Natural killer cell (primary cell): ENCODE data around the gene SDC3. TPM values are rescaled to one million over a fixed set of nuclear protein-coding genes. Genes with fewer than 3 reads are reported as not detected.

ENCODE experiments used
- ATAC-seq, 3 donors: fragments of 150-1000 bp in 2 of 3; fragments of 200-7000 bp in 1 of 3; cut with Tn5 transposase; 1 replicate in 1 of 3; 2 replicates in 2 of 3; pipeline ENCODE4 v1.10.0; 2021; ENCODE audit warnings: mild to moderate bottlenecking in 2 of 3, moderate library complexity in 2 of 3
- DNase-seq, 2 donors: peaks; one replicate each; pipeline versions ENCODE4 v3.0.0 to v3.0.0-alpha.2; 2013 to 2021; ENCODE audit warnings: mixed read lengths in 1 of 2
- H3K27ac ChIP-seq: one replicate; pipeline ENCODE4 v1.5.1; 2013; ENCODE audit warnings: mild to moderate bottlenecking, low read length
- H3K27me3 ChIP-seq: one replicate; pipeline ENCODE4 v1.6.1; 2013; ENCODE audit warnings: low read length; ENCODE audit not compliant: control insufficient read depth, insufficient read depth
- H3K36me3 ChIP-seq: one replicate; pipeline ENCODE4 v1.6.1; 2013; ENCODE audit warnings: low read length; ENCODE audit not compliant: control insufficient read depth, insufficient read depth
- H3K4me1 ChIP-seq: one replicate; pipeline ENCODE4 v1.6.1; 2013; ENCODE audit warnings: low read length; ENCODE audit not compliant: control insufficient read depth, insufficient read depth
- H3K4me3 ChIP-seq: one replicate; pipeline ENCODE4 v1.5.1; 2013; ENCODE audit warnings: low read length
- H3K9me3 ChIP-seq: one replicate; pipeline ENCODE4 v1.6.1; 2013; ENCODE audit warnings: low read length; ENCODE audit not compliant: control insufficient read depth, insufficient read depth
- H3K27ac Mint-ChIP-seq, 2 donors: one replicate each; pipeline ENCODE4 v1.8.0; 2022; ENCODE audit warnings: mild to moderate bottlenecking in 2 of 2, mixed read lengths in 2 of 2, moderate library complexity in 1 of 2
- H3K27me3 Mint-ChIP-seq, 2 donors: one replicate each; pipeline ENCODE4 v1.8.0; 2022; ENCODE audit warnings: low read depth in 2 of 2, mixed read lengths in 2 of 2
- H3K36me3 Mint-ChIP-seq: one replicate; pipeline ENCODE4 v1.8.0; 2022; ENCODE audit warnings: mixed read lengths
- H3K4me1 Mint-ChIP-seq, 2 donors: one replicate each; pipeline ENCODE4 v1.8.0; 2022; ENCODE audit warnings: mixed read lengths in 2 of 2
- H3K4me3 Mint-ChIP-seq: one replicate; pipeline ENCODE4 v1.8.0; 2022; ENCODE audit warnings: mild to moderate bottlenecking, moderate library complexity, mixed read lengths
- H3K9me3 Mint-ChIP-seq, 2 donors: one replicate each; pipeline ENCODE4 v1.8.0; 2022; ENCODE audit warnings: mixed read lengths in 2 of 2
- CTCF ChIP-seq: fragments of 200-600 bp; IDR thresholded peaks from one replicate; pipeline ENCODE4 v1.8.0; 2022; ENCODE audit warnings: antibody characterized with exemption
- WGBS: methylation state at CpG from one replicate; pipeline ENCODE4 v1.1.7; 2013; ENCODE audit warnings: missing lambda C conversion rate; ENCODE audit not compliant: insufficient coverage; 5-methylcytosine and 5-hydroxymethylcytosine counted together
- intact Hi-C: fragments of 100-400 bp; cut with micrococcal nuclease; formaldehyde crosslinking; loops from one replicate; pipeline ENCODE4 v1.14.2; 2022
- total RNA-seq, 4 donors: library from RNA; stranded (reverse); fragments of 120-200 nt in 1 of 4; gene quantifications; one replicate each; pipeline versions ENCODE4 v1.2.3 to v1.2.4, GENCODE V29; 2013 to 2022

Gene SDC3
- total RNA-seq, 3 donors from 2014 or later (not counting 1 experiment from before 2014, with no cell fraction given): 0.33 to 0.63 TPM; not detected in 1

- H3K9me3 ChIP-seq: no peaks in the 10 kb centered on the region
- no peak for ATAC-seq
- intact Hi-C loops: no loop called here
- no peak overlapping the region for H3K4me3 ChIP-seq
- Mint-ChIP-seq H3K27me3 (peaks cover 35 to 36% of the 10 kb centered on the region in 2 donors), H3K4me1 (peaks cover 0 to 3% of the 10 kb centered on the region in 2 donors), H3K9me3 (peaks cover 0 to under 1% of the 10 kb centered on the region in 2 donors), H3K36me3 (no peaks in the 10 kb centered on the region), H3K4me3 (no peak overlapping the region), H3K27ac (no peak overlapping the region)
- H3K27ac ChIP-seq: no peak overlapping the region
- H3K27me3 ChIP-seq: peaks cover 3% of the 10 kb centered on the region
- peaks cover 3% of the 10 kb centered on the region for H3K4me1 ChIP-seq
- no peak for DNase-seq
- no peaks in the 10 kb centered on the region for H3K36me3 ChIP-seq
- no peak for TF ChIP-seq CTCF
- WGBS: no CpG with 5 or more reads among the region's 3 CpGs
Observed at GRCh38 chr1:30888975-30889374, 19.6 kb downstream of the SDC3 start.

- ATAC-seq: no peak
- H3K36me3 ChIP-seq: no peaks in the 10 kb centered on the region
- no peaks in the 10 kb centered on the region for H3K36me3 Mint-ChIP-seq
- H3K4me3 ChIP-seq: no peak overlapping the region
- H3K27ac ChIP-seq: no peak overlapping the region
- 37% methylated on average over 8 of the region's 8 CpGs for WGBS
- H3K27me3 ChIP-seq: peaks cover 3% of the 10 kb centered on the region
- H3K9me3 ChIP-seq: no peaks in the 10 kb centered on the region
- no peak for TF ChIP-seq CTCF
- no peak overlapping the region for H3K27ac Mint-ChIP-seq
- no peaks in the 10 kb centered on the region for H3K9me3 Mint-ChIP-seq
- H3K4me1 Mint-ChIP-seq: no peaks in the 10 kb centered on the region
- peaks cover 3% of the 10 kb centered on the region for H3K4me1 ChIP-seq
- peaks cover 32 to 35% of the 10 kb centered on the region in 2 donors for H3K27me3 Mint-ChIP-seq
- intact Hi-C loops: no loop called here
- no peak overlapping the region for H3K4me3 Mint-ChIP-seq
- no peak for DNase-seq
Observed at GRCh38 chr1:30888391-30888790, 20.2 kb downstream of the SDC3 start.

GRCh38 chr1:30887485-30888315 is 20.9 kb downstream of the SDC3 start:
- H3K27me3 ChIP-seq: peaks cover 3% of the 10 kb centered on the region
- no peak overlapping the region for H3K27ac ChIP-seq
- peaks cover 3% of the 10 kb centered on the region for H3K4me1 ChIP-seq
- Mint-ChIP-seq H3K9me3 (no peaks in the 10 kb centered on the region), H3K27me3 (peaks cover 34 to 35% of the 10 kb centered on the region in 2 donors), H3K27ac (no peak overlapping the region), H3K4me3 (no peak overlapping the region), H3K36me3 (no peaks in the 10 kb centered on the region), H3K4me1 (no peaks in the 10 kb centered on the region)
- H3K4me3 ChIP-seq: no peak overlapping the region
- intact Hi-C loops: no loop called here
- H3K36me3 ChIP-seq: no peaks in the 10 kb centered on the region
- 78% methylated on average over 10 of the region's 10 CpGs for WGBS
- no peak for TF ChIP-seq CTCF
- no peaks in the 10 kb centered on the region for H3K9me3 ChIP-seq
- no peak for DNase-seq
- ATAC-seq: no peak
